ENCODE results near the gene GRIA1.

The GRIA1 gene

DNA sequence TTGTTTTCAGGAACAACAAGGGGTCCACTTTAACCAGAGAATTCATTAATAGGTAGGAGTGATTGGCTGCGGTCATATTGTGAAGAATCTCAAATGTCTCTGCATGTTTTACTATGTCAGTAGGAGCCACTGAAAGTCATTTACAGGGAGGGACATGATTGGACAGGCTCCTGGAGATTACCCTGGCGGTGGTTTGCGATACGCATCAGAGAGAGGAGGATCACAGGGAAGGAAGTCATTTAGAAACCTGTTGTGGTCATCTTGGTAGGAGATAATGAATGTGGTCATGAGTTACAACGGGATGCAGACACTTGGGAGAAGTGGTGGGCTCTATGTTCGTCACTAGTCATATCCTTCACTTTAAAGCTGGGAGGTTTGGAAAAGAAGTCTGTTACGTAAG is 285.5 kb downstream of the GRIA1 start:
- Histone ChIP-seq H3K4me3 (ENCODE audit: insufficient read length, low read depth) (no peak overlapping the region), H3K9ac (ENCODE audit: insufficient read length, low read depth) (no peak overlapping the region), H3K4me1 (ENCODE audit: insufficient read depth, insufficient read length) (no peaks in the 10 kb centered on the region), H3K36me3 (ENCODE audit: insufficient read depth, insufficient read length, low read length) (no peaks in the 10 kb centered on the region), H3K27me3 (ENCODE audit: insufficient read depth, insufficient read length) (no peaks in the 10 kb centered on the region), H3K9me3 (ENCODE audit: insufficient read depth, low read length) (no peaks in the 10 kb centered on the region)
- no peak for DNase-seq (ENCODE audit: low read depth, low spot score)
- TF ChIP-seq YY1 (IDR thresholded peaks at IDR 0.05; ENCODE audit: insufficient read depth, insufficient read length) (no peak), ZNF274 (IDR thresholded peaks at IDR 0.05; ENCODE audit: low read depth, low read length) (no peak), SUZ12 (IDR thresholded peaks at IDR 0.05; ENCODE audit: extremely low read depth, insufficient read depth, insufficient read length) (no peak)

DNA sequence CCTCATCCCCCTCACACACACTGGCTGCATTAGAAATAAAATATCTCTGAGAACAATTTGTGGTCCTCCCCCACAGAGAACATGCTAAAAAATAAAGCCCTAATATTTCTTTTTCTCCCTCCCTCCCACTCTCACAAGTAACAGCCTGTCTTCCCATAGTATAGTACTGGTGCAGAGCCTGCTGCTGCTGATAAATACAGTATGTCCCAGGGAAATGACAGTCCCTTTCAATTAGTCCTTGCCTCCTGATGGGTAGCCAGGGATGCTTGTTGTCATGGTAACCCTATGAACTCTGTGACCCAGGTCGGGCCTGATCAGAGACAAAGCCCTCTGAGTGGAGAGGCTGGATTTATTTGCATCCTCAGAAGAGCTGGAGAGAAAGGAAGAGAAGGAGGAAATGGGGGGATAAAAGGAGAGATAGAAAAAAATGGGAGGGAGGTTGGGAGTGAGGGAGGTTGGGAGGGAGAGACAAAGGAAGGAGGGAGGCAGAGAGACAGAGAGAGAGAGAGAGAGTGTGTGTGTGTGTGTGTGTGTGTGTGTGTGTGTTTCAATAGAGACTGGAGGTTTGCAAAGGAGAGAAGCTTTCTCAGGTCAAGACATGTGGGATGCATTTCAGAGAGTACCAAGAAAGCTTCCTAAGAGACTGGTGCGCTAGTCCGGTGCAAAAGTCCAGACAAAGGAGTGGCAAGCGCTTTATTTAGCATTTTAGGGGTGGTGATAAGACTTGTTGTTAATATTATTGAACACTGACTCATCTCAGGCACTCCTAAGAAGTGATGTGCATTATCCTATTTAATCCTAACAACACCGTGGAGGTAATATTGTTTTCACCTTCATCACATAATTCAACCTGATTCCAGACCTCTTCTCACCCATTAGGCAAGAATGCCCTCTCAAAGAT is 287.5 kb downstream of the GRIA1 start:
- H3K27me3 ChIP-seq (ENCODE audit: insufficient read depth, insufficient read length): no peaks in the 10 kb centered on the region
- H3K4me1 ChIP-seq (ENCODE audit: insufficient read depth, insufficient read length): no peaks in the 10 kb centered on the region
- DNase-seq (ENCODE audit: low read depth, low spot score): no peak
- no peak overlapping the region for H3K9ac ChIP-seq (ENCODE audit: insufficient read length, low read depth)
- no peaks in the 10 kb centered on the region for H3K36me3 ChIP-seq (ENCODE audit: insufficient read depth, insufficient read length, low read length)
- no peaks in the 10 kb centered on the region for H3K9me3 ChIP-seq (ENCODE audit: insufficient read depth, low read length)
- H3K4me3 ChIP-seq (ENCODE audit: insufficient read length, low read depth): no peak overlapping the region
- TF ChIP-seq YY1 (IDR thresholded peaks at IDR 0.05; ENCODE audit: insufficient read depth, insufficient read length): no peak
- TF ChIP-seq ZNF274 (IDR thresholded peaks at IDR 0.05; ENCODE audit: low read depth, low read length): no peak
- TF ChIP-seq SUZ12 (IDR thresholded peaks at IDR 0.05; ENCODE audit: extremely low read depth, insufficient read depth, insufficient read length): no peak

DNA sequence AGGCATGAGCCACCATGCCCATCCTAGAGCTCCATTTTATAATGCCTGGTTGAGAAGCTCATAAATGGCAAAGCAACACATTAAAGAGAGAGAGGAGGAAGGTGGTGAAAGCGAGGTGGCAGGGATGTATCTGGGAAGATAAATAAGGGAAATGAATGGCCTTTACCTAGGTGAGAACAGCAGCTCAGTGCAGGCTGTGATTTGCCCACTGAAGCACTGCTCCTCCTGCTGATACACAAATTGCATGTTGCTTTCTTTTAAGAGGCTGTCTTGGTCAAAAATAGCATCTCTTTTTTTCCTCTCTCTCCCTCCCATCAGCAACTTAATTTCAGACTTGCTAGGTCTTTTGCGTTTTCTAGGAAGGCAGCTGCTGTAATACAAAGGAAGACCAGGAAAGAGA is 289.4 kb downstream of the GRIA1 start:
- H3K4me3 ChIP-seq (ENCODE audit: insufficient read length, low read depth): no peak overlapping the region
- no peaks in the 10 kb centered on the region for H3K4me1 ChIP-seq (ENCODE audit: insufficient read depth, insufficient read length)
- H3K36me3 ChIP-seq (ENCODE audit: insufficient read depth, insufficient read length, low read length): no peaks in the 10 kb centered on the region
- TF ChIP-seq ZNF274 (IDR thresholded peaks at IDR 0.05; ENCODE audit: low read depth, low read length): no peak
- no peak for TF ChIP-seq SUZ12 (IDR thresholded peaks at IDR 0.05; ENCODE audit: extremely low read depth, insufficient read depth, insufficient read length)
- no peak for TF ChIP-seq YY1 (IDR thresholded peaks at IDR 0.05; ENCODE audit: insufficient read depth, insufficient read length)
- H3K9me3 ChIP-seq (ENCODE audit: insufficient read depth, low read length): no peaks in the 10 kb centered on the region
- no peak for DNase-seq (ENCODE audit: low read depth, low spot score)
- H3K27me3 ChIP-seq (ENCODE audit: insufficient read depth, insufficient read length): no peaks in the 10 kb centered on the region
- no peak overlapping the region for H3K9ac ChIP-seq (ENCODE audit: insufficient read length, low read depth)

DNA sequence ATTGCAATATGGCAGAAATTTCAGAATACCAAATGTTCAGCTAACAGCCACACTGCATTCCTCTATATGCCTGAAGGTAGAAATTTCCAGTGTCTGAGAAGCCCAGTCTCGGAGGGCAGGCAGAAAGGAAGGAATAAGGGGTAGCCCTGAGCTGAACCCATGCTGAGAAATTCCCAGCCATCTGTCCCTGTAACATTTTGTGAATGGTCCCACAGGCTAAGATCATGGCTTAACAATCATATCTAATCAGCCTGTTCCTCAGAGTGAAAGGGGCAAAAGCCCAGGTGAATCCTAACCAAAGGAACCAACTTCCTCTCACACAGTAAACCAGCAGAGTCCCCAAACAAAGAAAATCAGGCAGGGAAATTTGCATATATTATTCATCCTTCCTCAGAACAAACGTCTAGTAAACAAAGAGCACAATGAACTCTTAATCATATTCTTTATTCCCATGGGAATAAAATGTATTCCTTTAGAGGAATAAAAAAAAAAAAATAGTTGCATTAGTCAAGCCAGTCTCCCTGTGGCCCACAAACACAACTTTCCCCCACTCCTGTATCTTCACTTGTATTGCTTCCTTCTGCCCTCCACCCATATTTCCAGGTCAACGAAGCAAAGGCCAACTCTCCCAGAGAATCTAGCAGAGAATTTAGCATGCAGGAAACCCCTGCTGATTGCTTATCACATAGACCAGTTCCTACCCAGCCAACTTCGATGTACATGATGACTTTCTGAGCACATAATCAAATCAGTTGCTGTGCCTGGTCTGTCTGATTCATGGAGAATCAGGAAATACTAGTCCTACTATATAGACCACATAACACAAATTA is 290.6 kb downstream of the GRIA1 start:
- H3K9ac ChIP-seq (ENCODE audit: insufficient read length, low read depth): no peak overlapping the region
- H3K27me3 ChIP-seq (ENCODE audit: insufficient read depth, insufficient read length): no peaks in the 10 kb centered on the region
- TF ChIP-seq SUZ12 (IDR thresholded peaks at IDR 0.05; ENCODE audit: extremely low read depth, insufficient read depth, insufficient read length): no peak
- no peaks in the 10 kb centered on the region for H3K36me3 ChIP-seq (ENCODE audit: insufficient read depth, insufficient read length, low read length)
- no peak for DNase-seq (ENCODE audit: low read depth, low spot score)
- H3K4me3 ChIP-seq (ENCODE audit: insufficient read length, low read depth): no peak overlapping the region
- H3K4me1 ChIP-seq (ENCODE audit: insufficient read depth, insufficient read length): no peaks in the 10 kb centered on the region
- no peaks in the 10 kb centered on the region for H3K9me3 ChIP-seq (ENCODE audit: insufficient read depth, low read length)

DNA sequence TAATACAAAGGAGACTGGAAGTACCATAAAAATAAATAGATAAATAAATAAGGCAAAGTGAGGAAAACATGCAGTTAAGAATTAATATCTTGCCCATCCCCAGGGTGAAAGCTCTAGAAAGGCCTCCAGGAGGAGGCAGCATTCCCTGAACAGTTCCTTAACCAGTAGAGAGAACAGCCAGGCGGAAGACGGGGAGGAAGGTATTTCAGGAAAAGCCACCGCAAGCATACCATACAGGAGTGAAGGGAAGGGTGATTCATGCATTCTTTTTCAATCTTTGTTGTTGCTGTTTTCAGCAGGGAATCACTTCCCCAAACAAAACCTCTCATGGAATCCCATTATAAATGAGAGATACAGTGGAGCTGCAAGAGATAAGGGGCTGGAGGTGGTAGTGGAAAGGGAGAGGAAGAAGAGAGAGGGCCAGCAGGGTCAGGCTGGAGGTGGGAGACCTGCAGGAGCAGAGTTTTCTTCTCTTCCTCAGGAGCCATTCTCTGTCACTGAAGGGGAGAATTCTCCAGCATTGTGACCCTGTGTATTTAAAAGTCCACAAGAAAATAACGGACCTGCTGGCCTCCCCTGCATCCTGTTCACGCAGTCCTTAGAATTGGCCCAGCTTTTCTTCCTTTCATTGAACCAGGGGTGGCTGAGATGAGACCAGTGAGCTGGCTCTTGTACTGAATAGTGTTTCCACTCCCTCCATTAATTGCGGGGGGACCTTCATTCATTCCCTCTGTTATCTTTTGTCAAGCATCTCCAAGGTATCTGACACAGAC is 292.3 kb downstream of the GRIA1 start:
- Histone ChIP-seq H3K9me3 (ENCODE audit: insufficient read depth, low read length) (no peaks in the 10 kb centered on the region), H3K36me3 (ENCODE audit: insufficient read depth, insufficient read length, low read length) (no peaks in the 10 kb centered on the region), H3K4me3 (ENCODE audit: insufficient read length, low read depth) (no peak overlapping the region), H3K9ac (ENCODE audit: insufficient read length, low read depth) (no peak overlapping the region), H3K27me3 (ENCODE audit: insufficient read depth, insufficient read length) (no peaks in the 10 kb centered on the region), H3K4me1 (ENCODE audit: insufficient read depth, insufficient read length) (no peaks in the 10 kb centered on the region)
- peak; percentile 43 for DNase-seq (ENCODE audit: low read depth, low spot score)
- TF ChIP-seq YY1 (IDR thresholded peaks at IDR 0.05; ENCODE audit: insufficient read depth, insufficient read length) (no peak), ZNF274 (IDR thresholded peaks at IDR 0.05; ENCODE audit: low read depth, low read length) (no peak), SUZ12 (IDR thresholded peaks at IDR 0.05; ENCODE audit: extremely low read depth, insufficient read depth, insufficient read length) (no peak)

DNA sequence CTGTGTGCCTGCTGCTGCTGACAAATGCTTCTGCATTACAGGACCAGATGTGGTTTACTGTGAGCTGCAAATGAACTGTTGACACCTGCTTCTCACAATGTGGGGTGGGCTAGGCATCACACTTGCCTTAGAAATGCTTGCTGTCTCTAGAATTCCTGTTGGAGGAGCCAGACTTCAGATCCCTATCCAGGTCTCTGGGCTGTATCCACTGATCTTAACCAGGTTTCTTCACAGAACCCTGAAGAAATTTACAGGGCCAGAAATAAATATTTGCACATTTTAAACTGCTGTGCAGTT is 292.8 kb downstream of the GRIA1 start:
- Histone ChIP-seq H3K4me1 (ENCODE audit: insufficient read depth, insufficient read length) (no peaks in the 10 kb centered on the region), H3K9me3 (ENCODE audit: insufficient read depth, low read length) (no peaks in the 10 kb centered on the region), H3K4me3 (ENCODE audit: insufficient read length, low read depth) (no peak overlapping the region), H3K9ac (ENCODE audit: insufficient read length, low read depth) (no peak overlapping the region), H3K27me3 (ENCODE audit: insufficient read depth, insufficient read length) (no peaks in the 10 kb centered on the region), H3K36me3 (ENCODE audit: insufficient read depth, insufficient read length, low read length) (no peaks in the 10 kb centered on the region)
- no peak for TF ChIP-seq SUZ12 (IDR thresholded peaks at IDR 0.05; ENCODE audit: extremely low read depth, insufficient read depth, insufficient read length)
- TF ChIP-seq ZNF274 (IDR thresholded peaks at IDR 0.05; ENCODE audit: low read depth, low read length): no peak
- no peak for TF ChIP-seq YY1 (IDR thresholded peaks at IDR 0.05; ENCODE audit: insufficient read depth, insufficient read length)
- no peak for DNase-seq (ENCODE audit: low read depth, low spot score)

DNA sequence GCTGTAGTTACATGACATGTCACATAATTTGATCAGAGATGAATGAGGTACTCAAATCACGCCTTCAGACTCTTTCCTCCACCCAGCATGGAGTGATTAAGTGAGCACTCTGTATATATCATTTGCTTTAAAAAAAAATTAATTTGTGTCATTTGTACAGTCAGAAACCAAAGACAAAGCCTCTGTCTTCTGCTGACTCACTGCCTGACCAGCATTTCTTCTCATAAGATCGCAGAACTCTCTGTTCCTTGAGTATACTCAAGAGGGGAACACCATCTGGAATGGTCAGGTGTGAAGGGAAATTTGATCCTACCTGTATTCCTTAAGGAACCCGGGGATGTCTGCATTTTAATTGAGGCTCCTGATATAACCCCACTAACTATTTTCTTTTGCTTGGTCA is 293.8 kb downstream of the GRIA1 start:
- TF ChIP-seq ZNF274 (IDR thresholded peaks at IDR 0.05; ENCODE audit: low read depth, low read length): no peak
- no peak for TF ChIP-seq SUZ12 (IDR thresholded peaks at IDR 0.05; ENCODE audit: extremely low read depth, insufficient read depth, insufficient read length)
- DNase-seq (ENCODE audit: low read depth, low spot score): no peak
- Histone ChIP-seq H3K9me3 (ENCODE audit: insufficient read depth, low read length) (no peaks in the 10 kb centered on the region), H3K9ac (ENCODE audit: insufficient read length, low read depth) (no peak overlapping the region), H3K4me3 (ENCODE audit: insufficient read length, low read depth) (no peak overlapping the region), H3K4me1 (ENCODE audit: insufficient read depth, insufficient read length) (no peaks in the 10 kb centered on the region), H3K27me3 (ENCODE audit: insufficient read depth, insufficient read length) (no peaks in the 10 kb centered on the region), H3K36me3 (ENCODE audit: insufficient read depth, insufficient read length, low read length) (no peaks in the 10 kb centered on the region)
